NCI-H446 treated with DMSO at 0.1 percent for 48 hours (cell line): ENCODE data around the gene AVEN.
"Not testable (repeated sequence)": the region's sequence is repeated elsewhere in the genome, so short reads cannot be mapped to it uniquely, and the experiment has no call there.

Experiments
- DNase-seq: peaks from one replicate; lab custom pipeline; 2025; lab: John Stamatoyannopoulos, UW

AVEN gene, protein sequence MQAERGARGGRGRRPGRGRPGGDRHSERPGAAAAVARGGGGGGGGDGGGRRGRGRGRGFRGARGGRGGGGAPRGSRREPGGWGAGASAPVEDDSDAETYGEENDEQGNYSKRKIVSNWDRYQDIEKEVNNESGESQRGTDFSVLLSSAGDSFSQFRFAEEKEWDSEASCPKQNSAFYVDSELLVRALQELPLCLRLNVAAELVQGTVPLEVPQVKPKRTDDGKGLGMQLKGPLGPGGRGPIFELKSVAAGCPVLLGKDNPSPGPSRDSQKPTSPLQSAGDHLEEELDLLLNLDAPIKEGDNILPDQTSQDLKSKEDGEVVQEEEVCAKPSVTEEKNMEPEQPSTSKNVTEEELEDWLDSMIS

DNA sequence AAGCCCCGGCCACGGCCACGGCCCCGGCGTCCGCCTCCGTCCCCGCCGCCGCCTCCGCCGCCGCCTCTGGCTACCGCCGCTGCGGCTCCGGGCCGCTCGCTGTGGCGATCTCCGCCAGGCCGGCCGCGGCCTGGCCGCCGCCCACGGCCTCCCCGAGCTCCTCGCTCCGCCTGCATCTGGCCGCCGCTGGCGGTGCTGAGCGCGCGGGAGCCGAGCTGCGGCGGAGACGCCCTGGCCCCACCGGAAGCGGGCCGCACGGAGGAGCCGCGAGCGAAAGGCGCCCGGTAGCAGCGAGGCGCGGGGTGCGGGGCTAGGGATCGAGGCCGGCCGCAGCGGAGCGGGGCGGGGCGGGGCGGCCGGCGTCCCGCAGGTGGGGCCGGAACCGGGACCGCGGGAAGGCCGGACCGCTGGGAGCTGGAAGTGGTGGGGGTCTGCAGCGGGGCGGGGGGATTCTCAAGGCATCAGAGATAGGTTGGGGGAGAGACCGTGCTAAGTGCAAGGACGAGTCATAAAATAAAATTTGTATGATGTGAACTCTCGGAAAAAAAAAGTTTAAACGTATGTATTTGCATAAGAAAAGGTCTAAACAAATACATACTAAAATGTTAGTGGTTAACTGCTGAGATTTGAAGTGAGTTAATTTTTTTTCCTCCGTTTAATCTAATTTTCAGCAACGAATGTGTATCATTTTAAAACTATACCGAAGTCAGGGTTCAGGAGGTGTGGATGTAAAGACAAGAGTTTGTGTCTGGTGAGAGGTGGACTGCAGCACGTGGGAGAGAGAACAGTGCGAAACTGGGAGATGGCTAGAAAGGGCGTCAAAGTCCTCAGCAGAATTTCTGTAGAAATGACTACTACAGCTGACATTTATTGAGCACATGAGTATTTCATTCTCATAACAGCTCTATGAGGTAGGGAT is at the start of gene AVEN:
AVEN (minus strand) TSS at position 334 of the 919 bp plus-strand sequence; CDS start at position 176, 158 bp downstream.
- no peak for DNase-seq

GRCh38 chr15:34085746-34086145 is 46.7 kb upstream of the AVEN start:
- no peak for DNase-seq

- DNase-seq: no peak
These were observed 45.1 kb upstream of the AVEN start for GRCh38 chr15:34084086-34084485.

DNA sequence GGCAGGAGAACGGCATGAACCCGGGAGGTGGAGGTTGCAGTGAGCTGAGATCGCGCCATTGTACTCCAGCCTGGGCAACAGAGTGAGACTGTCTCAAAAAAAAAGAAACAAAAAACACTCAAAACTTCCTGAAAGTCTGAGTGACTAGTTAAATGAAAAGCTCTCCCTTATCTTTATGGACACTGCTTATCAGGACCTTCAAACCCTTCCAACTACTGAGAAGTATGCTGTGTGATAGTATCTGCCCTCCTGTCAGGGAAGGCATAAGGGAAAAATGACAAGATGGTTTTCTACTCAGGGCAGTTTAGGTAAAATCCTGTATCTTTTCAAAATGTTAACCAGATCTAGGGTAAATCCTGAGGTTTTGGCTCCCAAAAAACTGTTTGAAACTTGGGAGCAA is 40.9 kb upstream of the AVEN start:
- no peak for DNase-seq

- DNase-seq: no peak
These were observed 39.9 kb upstream of the AVEN start for GRCh38 chr15:34078900-34079299.

DNA sequence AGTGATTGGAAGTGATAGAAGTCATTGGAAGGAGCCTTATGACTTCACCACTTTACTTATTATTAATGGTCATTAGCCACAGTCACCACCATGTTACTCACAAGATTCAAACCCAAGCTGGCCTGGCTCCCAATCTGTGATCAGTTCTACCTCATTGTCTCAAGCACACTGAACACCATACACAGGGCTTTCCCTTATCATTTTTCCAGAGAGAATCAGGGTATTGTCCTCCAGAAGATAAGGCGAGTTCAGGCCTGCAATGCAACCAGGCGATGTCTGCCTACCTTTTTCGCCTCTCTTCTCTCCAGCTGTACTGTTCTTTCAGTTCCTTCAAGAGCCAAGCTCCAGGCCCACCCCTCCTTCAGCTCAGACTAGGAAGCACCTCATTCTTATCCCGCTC is 37.8 kb upstream of the AVEN start:
- DNase-seq: no peak

DNA sequence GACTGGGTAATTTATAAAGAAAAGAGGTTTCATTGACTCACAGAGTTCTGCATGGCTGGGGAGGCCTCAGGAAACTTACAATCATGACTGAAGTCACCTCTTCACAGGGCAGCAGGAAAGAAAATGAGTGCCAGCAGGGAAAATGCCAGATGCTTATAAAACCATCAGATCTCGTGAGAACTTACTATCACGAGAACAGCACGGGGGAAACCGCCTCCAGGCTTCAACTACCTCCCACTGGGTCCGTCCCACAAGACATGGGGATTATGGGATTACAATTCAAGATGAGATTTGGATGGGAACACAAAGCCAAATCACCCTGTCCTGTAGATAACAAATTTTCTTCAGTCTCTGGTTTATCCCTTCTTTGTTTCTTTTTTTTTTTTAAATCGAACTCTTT is 31.0 kb upstream of the AVEN start:
- DNase-seq: no peak

- DNase-seq: no peak
These were observed 26.9 kb upstream of the AVEN start for GRCh38 chr15:34065941-34066340.

GRCh38 chr15:34065261-34065660 is 26.3 kb upstream of the AVEN start:
- no peak for DNase-seq

DNA sequence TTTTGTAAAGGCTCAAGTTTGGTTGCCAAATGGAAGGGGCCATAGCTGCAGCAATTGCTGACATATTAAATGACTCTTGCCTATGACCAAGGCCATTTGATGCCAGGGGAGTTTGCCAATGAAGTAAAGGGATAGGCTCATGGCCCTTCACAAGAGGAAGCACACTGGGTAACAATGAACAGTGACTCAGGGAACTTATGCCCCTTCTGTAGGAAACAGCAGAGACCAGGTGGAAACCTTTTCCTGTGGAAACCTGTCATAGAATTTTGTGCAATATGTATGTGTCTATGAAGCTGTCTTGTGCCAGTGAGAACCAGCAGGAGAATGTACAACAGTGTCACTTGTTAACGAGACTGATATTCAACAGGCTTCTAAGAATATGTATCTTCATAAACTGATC is 25.4 kb upstream of the AVEN start:
- no peak for DNase-seq

DNA sequence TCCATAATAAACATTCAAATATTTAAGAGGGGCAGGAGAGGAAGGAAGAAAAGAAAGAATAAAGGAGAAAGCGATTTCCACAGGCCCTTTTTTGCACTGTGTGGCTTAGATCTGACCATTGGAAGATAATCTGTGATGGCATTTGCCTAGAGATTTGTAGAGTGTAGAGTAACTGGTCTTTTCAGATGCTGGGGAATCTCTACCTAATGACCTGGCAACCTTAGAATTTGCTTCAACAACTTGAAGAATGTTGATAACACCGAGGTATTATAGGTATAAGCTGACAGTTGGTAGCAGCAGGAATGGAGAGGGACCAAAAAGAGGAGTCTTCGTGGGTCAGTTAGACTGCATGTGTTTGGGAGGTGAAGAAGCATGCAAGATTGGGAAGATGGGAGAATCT is 20.9 kb upstream of the AVEN start:
- no peak for DNase-seq

DNA sequence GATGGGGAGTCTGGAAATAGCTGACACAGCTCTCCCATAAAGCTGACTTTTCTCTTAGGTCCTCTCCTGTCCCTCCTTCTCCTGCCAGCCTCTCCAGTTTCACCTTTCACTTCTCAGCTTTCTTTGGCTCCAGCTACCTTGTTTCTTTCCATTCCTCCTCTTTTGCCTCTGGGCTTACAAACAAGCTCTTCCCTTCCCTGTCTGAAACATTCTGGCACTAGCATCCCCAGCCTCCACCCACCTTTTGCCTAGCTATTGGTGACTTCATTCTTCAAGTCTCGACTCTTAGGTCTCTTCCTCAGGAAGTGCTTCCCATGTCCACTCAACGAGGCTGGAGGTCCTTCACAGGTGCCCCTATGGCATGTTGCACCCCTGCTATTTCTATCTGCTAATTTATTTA is 20.5 kb upstream of the AVEN start:
- no peak for DNase-seq

DNA sequence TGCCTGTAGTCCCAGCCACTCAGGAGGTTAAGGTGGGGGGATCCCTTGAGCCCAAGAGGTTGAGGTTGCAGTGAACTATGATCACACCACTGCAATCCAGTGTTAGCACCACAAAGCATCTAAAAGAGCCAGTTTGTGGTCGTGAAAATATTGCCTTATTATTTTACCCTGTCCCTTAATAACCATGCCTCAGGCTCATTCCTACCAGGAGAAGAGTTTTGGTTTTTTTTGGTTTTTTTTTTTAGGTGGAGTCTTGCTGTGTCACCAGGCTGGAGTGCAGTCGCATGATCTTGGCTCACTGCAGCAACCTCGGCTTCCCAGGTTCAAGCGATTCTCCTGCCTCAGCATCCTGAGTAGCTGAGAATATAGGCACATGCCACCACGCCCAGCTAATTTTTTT is 17.9 kb upstream of the AVEN start:
- DNase-seq: no peak

GRCh38 chr15:34055868-34056595 is 17.0 kb upstream of the AVEN start:
- no peak for DNase-seq

GRCh38 chr15:34054081-34054707 is 15.2 kb upstream of the AVEN start:
- DNase-seq: no peak

- not testable (repeated sequence) for DNase-seq
These were observed 11.4 kb upstream of the AVEN start for GRCh38 chr15:34050385-34050784.

GRCh38 chr15:34049112-34049511 is 10.1 kb upstream of the AVEN start:
- no peak for DNase-seq

GRCh38 chr15:34047893-34048775 is 9.1 kb upstream of the AVEN start:
- no peak for DNase-seq

GRCh38 chr15:34046471-34047145 is 7.6 kb upstream of the AVEN start:
- no peak for DNase-seq

DNA sequence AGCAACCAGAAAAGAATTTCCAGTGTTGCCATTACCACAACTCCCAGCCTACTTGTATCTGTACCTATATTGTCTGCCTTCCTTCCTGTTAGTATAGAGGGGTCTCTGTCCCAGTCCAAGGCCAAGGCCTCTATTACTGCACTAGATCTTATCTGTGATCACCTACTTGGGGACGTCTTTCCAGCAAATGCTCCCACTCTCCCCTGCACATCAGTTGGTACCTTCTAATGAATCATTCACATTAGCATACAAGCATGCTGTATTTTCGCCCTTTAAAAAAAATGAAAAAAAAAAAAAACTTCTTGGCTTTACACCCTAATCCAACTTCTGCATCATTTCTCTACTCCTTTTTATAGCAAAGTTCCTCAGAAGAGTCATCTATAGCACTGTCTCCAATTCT is 4.8 kb upstream of the AVEN start:
- DNase-seq: no peak
